DMS79 (cell line): ENCODE results near the gene TAGLN3.

Experiments used
- DNase-seq: peaks from one replicate; lab custom pipeline; 2025; lab: John Stamatoyannopoulos, UW

The TAGLN3 gene

DNA sequence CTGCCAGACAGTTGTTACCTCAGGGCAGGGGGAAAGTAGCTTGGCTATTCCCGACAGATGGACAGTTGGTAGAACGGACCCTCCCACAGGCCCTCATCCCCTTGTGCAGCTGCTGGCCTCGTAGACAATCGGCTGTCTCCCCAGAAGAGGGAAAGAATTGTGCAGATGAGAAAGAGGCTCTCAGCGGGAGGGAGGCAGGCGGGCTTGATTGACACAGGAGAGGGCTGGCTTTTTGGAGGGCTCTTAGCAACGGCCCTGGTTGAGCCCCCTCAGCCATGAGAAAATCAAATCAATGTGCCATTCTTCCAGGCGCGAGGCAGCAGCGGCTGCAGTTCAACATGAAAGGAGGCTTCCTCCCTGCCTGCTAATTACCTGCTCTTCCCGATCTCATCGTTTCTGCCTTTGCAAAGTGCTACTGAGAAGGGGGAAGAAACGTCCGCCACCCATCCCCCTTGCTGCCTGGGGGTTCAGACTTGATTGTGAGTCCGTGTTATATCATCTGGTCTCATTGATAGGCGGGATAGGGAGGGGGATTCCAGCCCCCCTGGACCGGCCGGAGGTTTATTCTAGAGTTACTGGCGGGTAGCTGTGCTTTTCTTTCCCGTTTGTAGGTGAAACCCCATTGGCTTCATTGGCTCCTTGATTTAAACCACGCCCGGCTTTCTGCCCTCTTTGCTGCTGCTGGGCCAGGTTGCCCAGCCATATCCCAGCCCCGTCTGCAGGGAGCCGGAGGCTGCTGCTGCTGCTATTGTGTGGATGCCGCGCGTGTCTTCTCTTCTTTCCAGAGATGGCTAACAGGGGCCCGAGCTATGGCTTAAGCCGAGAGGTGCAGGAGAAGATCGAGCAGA is at the start of gene TAGLN3:
TAGLN3 (plus strand) TSS at position 287 of the 848 bp plus-strand sequence; CDS start at position 788, 501 bp downstream.
- peak; percentile 48 for DNase-seq

GRCh38 chr3:111949712-111950111 is 49.0 kb upstream of the TAGLN3 start:
- no peak for DNase-seq

GRCh38 chr3:111951032-111951431 is 47.7 kb upstream of the TAGLN3 start:
- DNase-seq: no peak

GRCh38 chr3:111952086-111952485 is 46.6 kb upstream of the TAGLN3 start:
- no peak for DNase-seq

GRCh38 chr3:111952866-111953450 is 45.8 kb upstream of the TAGLN3 start:
- DNase-seq: no peak

DNA sequence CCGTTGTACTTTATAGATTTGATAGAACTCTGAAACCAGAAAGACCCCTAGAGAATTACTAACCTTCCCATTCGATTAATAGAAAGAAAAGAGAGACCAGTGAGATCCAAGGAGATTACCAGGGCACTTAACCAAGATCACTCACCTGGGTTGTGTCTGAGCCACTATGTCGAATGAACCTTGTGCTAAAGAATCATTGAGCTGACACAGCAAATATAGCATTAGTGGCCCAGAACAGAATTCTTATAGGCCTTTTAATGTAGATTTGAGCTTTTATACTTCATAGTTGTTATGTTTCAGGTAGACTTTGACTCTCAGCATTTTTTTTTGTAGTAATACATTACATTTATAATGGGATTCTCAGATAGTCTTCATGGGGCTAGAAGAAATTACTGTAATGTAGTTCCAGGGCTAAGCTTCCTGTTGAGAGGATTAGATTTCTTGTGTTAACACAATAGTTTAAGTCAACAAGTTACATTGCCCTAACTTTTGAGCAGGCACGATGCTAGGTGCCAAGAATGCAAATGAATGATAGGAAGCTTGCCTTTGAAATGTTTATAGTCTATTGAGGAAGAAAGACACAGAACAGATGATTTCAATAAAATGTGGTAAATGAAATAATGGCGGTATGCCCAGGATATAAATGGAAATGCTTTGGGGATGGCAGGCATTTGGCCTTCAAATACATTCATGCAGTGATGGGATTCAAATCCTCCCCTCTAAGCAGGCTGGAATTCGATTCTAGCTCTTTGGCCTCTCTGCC is 44.3 kb upstream of the TAGLN3 start:
- no peak for DNase-seq

- DNase-seq: no peak
These were observed 42.8 kb upstream of the TAGLN3 start for GRCh38 chr3:111955876-111956275.

GRCh38 chr3:111956449-111956848 is 42.3 kb upstream of the TAGLN3 start:
- no peak for DNase-seq

- no peak for DNase-seq
These were observed 41.6 kb upstream of the TAGLN3 start for GRCh38 chr3:111956995-111957734.

DNA sequence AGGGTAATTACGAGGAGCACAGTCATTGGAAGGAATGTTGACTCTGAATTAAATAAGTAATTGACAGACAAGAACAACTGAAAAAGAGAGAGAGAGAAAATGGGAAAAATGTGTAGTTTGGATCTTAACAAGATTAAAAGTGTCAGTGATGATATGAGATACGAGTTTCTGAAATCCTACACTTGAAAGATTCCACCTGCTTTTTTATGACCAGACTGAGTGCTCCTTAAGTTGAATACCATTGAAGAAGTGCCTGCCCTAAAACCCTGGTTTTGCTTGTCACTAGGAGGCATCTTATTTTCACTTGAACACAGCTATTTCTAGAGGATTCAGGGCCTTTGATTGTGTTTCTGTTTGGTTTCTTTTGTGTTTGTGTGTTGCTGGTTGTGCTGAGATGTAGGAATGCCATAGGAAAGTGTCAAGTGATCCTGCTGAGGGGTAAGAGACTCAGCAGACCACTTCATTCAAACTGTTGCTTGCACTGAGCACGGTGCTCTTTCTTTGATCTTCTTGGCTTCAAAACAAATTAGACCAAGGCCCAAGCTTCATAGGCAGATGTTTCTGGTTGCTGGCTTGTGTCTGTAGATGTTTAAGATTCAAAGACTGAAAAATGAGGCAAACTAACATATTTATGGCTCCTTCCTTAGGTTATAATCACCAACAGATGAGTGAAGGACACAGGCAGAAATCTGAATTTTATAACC is 37.1 kb upstream of the TAGLN3 start:
- DNase-seq: no peak

DNA sequence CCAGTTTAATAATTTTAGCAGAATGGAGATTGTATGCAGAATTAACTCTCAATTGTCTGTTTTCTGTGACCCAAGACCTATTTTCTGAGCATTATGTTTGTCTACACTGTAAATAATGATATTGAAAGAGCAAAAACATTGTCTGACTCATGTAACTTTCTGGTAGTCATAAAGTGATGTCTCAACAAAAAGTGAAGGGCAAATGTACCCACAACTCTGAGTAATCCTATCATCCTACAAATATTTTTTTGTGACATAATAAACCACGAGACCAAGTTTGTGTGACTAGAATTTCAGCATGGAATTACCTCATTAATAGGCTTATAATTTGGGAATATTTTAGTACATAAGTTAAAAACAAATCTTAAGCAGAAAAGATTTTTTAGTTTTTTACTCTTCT is 35.3 kb upstream of the TAGLN3 start:
- no peak for DNase-seq

- DNase-seq: no peak
These were observed 33.2 kb upstream of the TAGLN3 start for GRCh38 chr3:111965484-111965883.

- DNase-seq: no peak
These were observed 31.7 kb upstream of the TAGLN3 start for GRCh38 chr3:111967068-111967467.

- DNase-seq: peak; percentile 53
These were observed 31.0 kb upstream of the TAGLN3 start for GRCh38 chr3:111967651-111968274.

GRCh38 chr3:111968319-111969054 is 30.2 kb upstream of the TAGLN3 start:
- peak; percentile 56 for DNase-seq

DNA sequence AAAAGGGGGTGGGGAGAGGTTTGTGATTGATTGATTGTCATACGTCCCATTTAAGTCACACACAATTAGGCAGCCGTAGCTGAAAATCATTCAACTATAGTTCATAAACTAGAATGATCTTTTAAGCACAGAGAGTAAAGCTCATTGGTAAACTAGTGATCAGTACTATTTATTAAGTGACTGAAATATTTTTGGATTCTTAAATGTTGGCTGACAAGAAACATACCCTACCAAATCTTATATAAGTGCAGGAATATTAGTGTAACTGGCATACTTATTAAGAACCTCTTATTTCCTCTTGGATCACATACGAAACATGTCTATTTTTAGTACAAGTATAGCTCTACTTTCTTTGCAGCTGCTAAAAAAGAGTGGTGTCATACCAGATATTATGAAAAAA is 28.3 kb upstream of the TAGLN3 start:
- no peak for DNase-seq

- no peak for DNase-seq
These were observed 27.1 kb upstream of the TAGLN3 start for GRCh38 chr3:111971533-111972130.

DNA sequence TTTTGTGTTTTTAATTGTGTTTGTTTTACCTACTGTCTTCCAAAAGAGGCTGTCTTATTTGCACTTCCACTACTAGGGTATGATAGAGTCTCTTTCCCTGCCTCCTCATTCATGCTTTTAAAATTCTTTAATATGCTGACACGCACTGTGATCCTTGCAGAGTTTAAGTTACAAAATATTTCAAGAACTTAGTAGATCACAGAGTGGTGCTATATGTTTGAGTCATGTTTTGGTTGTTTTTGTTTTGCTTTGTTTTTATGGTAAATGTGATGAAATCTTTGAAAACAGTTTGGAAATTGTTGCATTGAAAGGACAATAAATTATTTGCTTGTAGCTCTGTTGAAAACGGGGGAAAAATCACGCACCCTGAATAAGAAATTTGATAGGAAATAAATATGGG is 25.8 kb upstream of the TAGLN3 start:
- no peak for DNase-seq

- DNase-seq: no peak
These were observed 23.6 kb upstream of the TAGLN3 start for GRCh38 chr3:111975131-111975530.

DNA sequence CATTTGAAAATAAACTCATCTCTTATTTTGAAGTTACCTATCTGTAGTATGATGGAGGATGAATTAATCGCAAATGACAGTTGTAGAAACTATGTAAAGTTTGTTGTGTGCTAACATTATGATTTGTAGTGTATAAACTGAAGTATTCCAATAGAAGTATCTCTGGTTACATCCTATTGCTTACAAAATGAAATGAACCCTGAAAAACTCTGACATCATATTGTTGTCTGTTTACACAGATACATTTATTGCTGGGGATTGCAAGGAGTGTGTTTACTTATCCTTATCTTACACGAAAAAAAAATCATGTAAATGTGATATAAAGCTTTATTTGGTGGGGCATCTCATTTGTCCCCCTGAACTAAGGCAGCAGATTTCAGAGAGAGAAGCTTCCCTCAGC is 22.5 kb upstream of the TAGLN3 start:
- DNase-seq: no peak
